Liver (tissue), 9 donors: ENCODE results near the gene GHITM. TPM values are rescaled to one million over a fixed set of nuclear protein-coding genes. Genes with fewer than 3 reads are reported as not detected.

Experiments used
- DNase-seq: peaks from one replicate; pipeline ENCODE4 v3.0.0-alpha.2; 2017; ENCODE audit warnings: low spot score
- H3K27ac ChIP-seq, 2 donors: one replicate each; pipeline ENCODE4 v1.7.0; 2013; ENCODE audit warnings: inconsistent platforms in 2 of 2, low read length in 2 of 2, control low read depth in 1 of 2, low read depth in 1 of 2, mild to moderate bottlenecking in 1 of 2
- H3K27me3 ChIP-seq, 4 donors: one replicate each; pipeline versions ENCODE4 v1.6.1 to v1.7.0; 2013; ENCODE audit warnings: low read length in 3 of 4, inconsistent platforms in 1 of 4, mild to moderate bottlenecking in 1 of 4, moderate library complexity in 1 of 4; ENCODE audit not compliant: control insufficient read depth in 4 of 4, insufficient read depth in 4 of 4
- H3K36me3 ChIP-seq, 4 donors: one replicate each; pipeline versions ENCODE4 v1.6.1 to v1.7.0; 2013; ENCODE audit warnings: low read length in 3 of 4, mild to moderate bottlenecking in 3 of 4, low read depth in 1 of 4, moderate library complexity in 1 of 4; ENCODE audit not compliant: control insufficient read depth in 4 of 4, insufficient read depth in 3 of 4
- H3K4me1 ChIP-seq, 4 donors: one replicate each; pipeline versions ENCODE4 v1.6.1 to v1.7.0; 2013; ENCODE audit warnings: low read length in 3 of 4, mild to moderate bottlenecking in 3 of 4, moderate library complexity in 1 of 4; ENCODE audit not compliant: control insufficient read depth in 4 of 4, insufficient read depth in 4 of 4
- H3K4me3 ChIP-seq, 3 donors: one replicate each; pipeline versions ENCODE4 v1.6.1 to v1.7.0; 2013; ENCODE audit warnings: low read length in 3 of 3, control low read depth in 1 of 3, low read depth in 1 of 3, mild to moderate bottlenecking in 1 of 3
- H3K9ac ChIP-seq, 2 donors: one replicate each; pipeline ENCODE4 v1.7.0; 2013; ENCODE audit warnings: low read length in 2 of 2, mild to moderate bottlenecking in 2 of 2, moderate library complexity in 2 of 2, control low read depth in 1 of 2, low read depth in 1 of 2
- H3K9me3 ChIP-seq, 4 donors: one replicate each; pipeline versions ENCODE4 v1.6.1 to v1.7.0; 2013; ENCODE audit warnings: low read length in 3 of 4; ENCODE audit not compliant: control insufficient read depth in 4 of 4
- CTCF ChIP-seq: fragments of 150-350 bp; IDR thresholded peaks from 2 replicates; pipeline ENCODE4 v1.5.1; 2017; ENCODE audit warnings: improper control_type of control experiment, low read depth, low read length; ENCODE audit not compliant: missing input control
- FOXA1 ChIP-seq: IDR thresholded peaks from 2 replicates; pipeline ENCODE4 v1.6.1; 2016; ENCODE audit warnings: antibody characterized with exemption
- FOXA2 ChIP-seq: IDR thresholded peaks from 2 replicates; pipeline ENCODE4 v1.6.1; 2016; ENCODE audit warnings: antibody characterized with exemption
- HNF4A ChIP-seq, 2 donors: conservative IDR thresholded peaks; 2 replicates each; pipeline ENCODE4 v1.6.1; 2016; ENCODE audit warnings: antibody characterized with exemption in 2 of 2, mild to moderate bottlenecking in 2 of 2
- HNF4G ChIP-seq: IDR thresholded peaks from 2 replicates; pipeline ENCODE4 v1.6.1; 2016; ENCODE audit warnings: antibody characterized with exemption
- MAX ChIP-seq: IDR thresholded peaks from 2 replicates; pipeline ENCODE4 v1.6.1; 2016; ENCODE audit warnings: antibody characterized with exemption
- NR2F2 ChIP-seq: IDR thresholded peaks from 2 replicates; pipeline ENCODE4 v1.6.1; 2016; ENCODE audit warnings: antibody characterized with exemption
- RAD21 ChIP-seq, 2 donors: IDR thresholded peaks; 2 replicates each; pipeline ENCODE4 v1.6.1; 2016; ENCODE audit warnings: antibody characterized with exemption in 2 of 2, mild to moderate bottlenecking in 2 of 2
- RXRA ChIP-seq, 2 donors: IDR thresholded peaks; 2 replicates each; pipeline ENCODE4 v1.6.1; 2017 to 2018; ENCODE audit warnings: antibody characterized with exemption in 2 of 2, mild to moderate bottlenecking in 1 of 2
- SP1 ChIP-seq: IDR thresholded peaks from 2 replicates; pipeline ENCODE4 v1.6.1; 2018; ENCODE audit warnings: antibody characterized with exemption, mild to moderate bottlenecking
- TAF1 ChIP-seq: conservative IDR thresholded peaks from 2 replicates; pipeline ENCODE4 v1.6.1; 2016; ENCODE audit warnings: antibody characterized with exemption, mild to moderate bottlenecking
- YY1 ChIP-seq: IDR thresholded peaks from 2 replicates; pipeline ENCODE4 v1.6.1; 2016; ENCODE audit warnings: antibody characterized with exemption, mild to moderate bottlenecking
- WGBS: extraction: QIAGEN DNeasy Blood & Tissue Kit; methylation state at CpG from one replicate; pipeline ENCODE4 v1.1.7; 2013; 5-methylcytosine and 5-hydroxymethylcytosine counted together
- polyA plus RNA-seq, 2 donors: library from polyadenylated mRNA; stranded (reverse) in 1 of 2; unstranded in 1 of 2; fragments of 200-250 nt in 1 of 2; fragments of >200 nt in 1 of 2; fragmentation: Nextera tagmentation in 1 of 2; extraction: Ambion mirVana in 1 of 2; gene quantifications; one replicate each; pipeline versions ENCODE4 v1.2.1 to v1.2.3, GENCODE V29; 2013 to 2015
- total RNA-seq, 2 donors: library from RNA; depleted of rRNA; stranded (reverse); fragments of >200 nt; gene quantifications; one replicate each; pipeline ENCODE4 v1.2.3, GENCODE V29; 2014
- TF ChIP-seq, protein P1 (sequence below): IDR thresholded peaks from 2 replicates; pipeline ENCODE4 v1.6.1; 2016; ENCODE audit warnings: antibody characterized with exemption, mild to moderate bottlenecking
- TF ChIP-seq, protein P2 (sequence below): IDR thresholded peaks from 2 replicates; pipeline ENCODE4 v1.6.1; 2016; ENCODE audit warnings: antibody characterized with exemption
- TF ChIP-seq, protein P3 (sequence below): IDR thresholded peaks from 2 replicates; pipeline ENCODE4 v1.6.1; 2016; ENCODE audit warnings: antibody characterized with exemption
- donor health status: healthy.
- donor health status: healthy.
- donor health status: healthy.
- donor health status: healthy.
- donor health status: healthy.

The GHITM gene
- total and polyA plus RNA-seq, 4 donors = 156 to 252 (median 194) TPM

DNA sequence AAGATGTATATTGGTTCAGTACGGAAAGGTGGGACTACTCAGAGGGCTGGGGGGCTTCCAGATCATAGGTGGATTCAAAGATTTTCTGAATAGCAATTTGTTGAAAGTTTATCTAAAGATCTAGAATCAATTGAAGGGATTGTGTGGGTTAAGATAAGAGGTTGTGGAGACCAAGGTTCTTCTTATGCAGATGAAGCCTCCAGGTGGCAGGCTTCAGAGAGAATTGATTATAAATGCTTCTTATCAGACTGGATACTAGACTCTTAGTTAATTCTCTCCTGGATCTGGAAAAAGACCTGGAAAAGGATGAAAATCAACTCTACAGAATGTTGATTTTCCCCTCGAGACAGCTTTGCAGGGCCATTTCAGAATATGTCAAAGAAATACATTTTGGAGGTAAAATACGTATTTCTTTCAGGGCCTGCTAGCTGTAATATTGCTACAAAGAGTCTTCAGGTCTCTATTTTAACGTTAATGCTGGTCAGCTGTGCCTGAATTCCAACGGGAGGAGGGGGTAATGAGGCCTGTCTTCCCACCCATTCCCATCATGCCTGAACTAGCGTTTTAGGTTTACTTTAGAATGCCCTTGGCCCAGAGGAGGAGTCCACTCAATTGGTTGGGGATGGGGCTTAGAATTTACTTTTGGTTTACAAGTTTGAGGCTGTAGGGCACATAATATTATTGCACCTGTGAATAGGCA is 21.5 kb downstream of the GHITM start (continued):
- TF ChIP-seq, protein P1, sequence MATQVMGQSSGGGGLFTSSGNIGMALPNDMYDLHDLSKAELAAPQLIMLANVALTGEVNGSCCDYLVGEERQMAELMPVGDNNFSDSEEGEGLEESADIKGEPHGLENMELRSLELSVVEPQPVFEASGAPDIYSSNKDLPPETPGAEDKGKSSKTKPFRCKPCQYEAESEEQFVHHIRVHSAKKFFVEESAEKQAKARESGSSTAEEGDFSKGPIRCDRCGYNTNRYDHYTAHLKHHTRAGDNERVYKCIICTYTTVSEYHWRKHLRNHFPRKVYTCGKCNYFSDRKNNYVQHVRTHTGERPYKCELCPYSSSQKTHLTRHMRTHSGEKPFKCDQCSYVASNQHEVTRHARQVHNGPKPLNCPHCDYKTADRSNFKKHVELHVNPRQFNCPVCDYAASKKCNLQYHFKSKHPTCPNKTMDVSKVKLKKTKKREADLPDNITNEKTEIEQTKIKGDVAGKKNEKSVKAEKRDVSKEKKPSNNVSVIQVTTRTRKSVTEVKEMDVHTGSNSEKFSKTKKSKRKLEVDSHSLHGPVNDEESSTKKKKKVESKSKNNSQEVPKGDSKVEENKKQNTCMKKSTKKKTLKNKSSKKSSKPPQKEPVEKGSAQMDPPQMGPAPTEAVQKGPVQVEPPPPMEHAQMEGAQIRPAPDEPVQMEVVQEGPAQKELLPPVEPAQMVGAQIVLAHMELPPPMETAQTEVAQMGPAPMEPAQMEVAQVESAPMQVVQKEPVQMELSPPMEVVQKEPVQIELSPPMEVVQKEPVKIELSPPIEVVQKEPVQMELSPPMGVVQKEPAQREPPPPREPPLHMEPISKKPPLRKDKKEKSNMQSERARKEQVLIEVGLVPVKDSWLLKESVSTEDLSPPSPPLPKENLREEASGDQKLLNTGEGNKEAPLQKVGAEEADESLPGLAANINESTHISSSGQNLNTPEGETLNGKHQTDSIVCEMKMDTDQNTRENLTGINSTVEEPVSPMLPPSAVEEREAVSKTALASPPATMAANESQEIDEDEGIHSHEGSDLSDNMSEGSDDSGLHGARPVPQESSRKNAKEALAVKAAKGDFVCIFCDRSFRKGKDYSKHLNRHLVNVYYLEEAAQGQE = no peak
- TF ChIP-seq SP1 = no peak

GRCh38 chr10:84163996-84164395 is 24.7 kb downstream of the GHITM start:
- Histone ChIP-seq H3K9ac (no peak overlapping the region), H3K36me3 (no peaks in the 10 kb centered on the region), H3K4me3 (no peak overlapping the region), H3K9me3 (no peaks in the 10 kb centered on the region), H3K27ac (no peak overlapping the region), H3K4me1 (peaks cover 0 to 2% (median 0%) of the 10 kb centered on the region in 4 donors), H3K27me3 (peaks cover 0 to 4% (median 1%) of the 10 kb centered on the region in 4 donors)
- no peak for DNase-seq
- WGBS = 62% methylated on average over 2 of the region's 2 CpGs
- TF ChIP-seq HNF4A (conservative IDR thresholded peaks at IDR 0.05) (no peak), RAD21 (IDR thresholded peaks at IDR 0.05) (no peak), FOXA1 (no peak), RXRA (IDR thresholded peaks at IDR 0.05) (no peak), TAF1 (no peak), YY1 (no peak), NR2F2 (no peak), MAX (no peak), FOXA2 (no peak), SP1 (no peak), CTCF (no peak), HNF4G (no peak)
- TF ChIP-seq, protein P2, sequence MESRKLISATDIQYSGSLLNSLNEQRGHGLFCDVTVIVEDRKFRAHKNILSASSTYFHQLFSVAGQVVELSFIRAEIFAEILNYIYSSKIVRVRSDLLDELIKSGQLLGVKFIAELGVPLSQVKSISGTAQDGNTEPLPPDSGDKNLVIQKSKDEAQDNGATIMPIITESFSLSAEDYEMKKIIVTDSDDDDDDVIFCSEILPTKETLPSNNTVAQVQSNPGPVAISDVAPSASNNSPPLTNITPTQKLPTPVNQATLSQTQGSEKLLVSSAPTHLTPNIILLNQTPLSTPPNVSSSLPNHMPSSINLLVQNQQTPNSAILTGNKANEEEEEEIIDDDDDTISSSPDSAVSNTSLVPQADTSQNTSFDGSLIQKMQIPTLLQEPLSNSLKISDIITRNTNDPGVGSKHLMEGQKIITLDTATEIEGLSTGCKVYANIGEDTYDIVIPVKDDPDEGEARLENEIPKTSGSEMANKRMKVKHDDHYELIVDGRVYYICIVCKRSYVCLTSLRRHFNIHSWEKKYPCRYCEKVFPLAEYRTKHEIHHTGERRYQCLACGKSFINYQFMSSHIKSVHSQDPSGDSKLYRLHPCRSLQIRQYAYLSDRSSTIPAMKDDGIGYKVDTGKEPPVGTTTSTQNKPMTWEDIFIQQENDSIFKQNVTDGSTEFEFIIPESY = no peak
- TF ChIP-seq, protein P1 = no peak
- TF ChIP-seq, protein P3, sequence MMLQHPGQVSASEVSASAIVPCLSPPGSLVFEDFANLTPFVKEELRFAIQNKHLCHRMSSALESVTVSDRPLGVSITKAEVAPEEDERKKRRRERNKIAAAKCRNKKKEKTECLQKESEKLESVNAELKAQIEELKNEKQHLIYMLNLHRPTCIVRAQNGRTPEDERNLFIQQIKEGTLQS = no peak
